Measurements from ENCODE around the gene SLC25A23. TPM values are rescaled to one million over a fixed set of nuclear protein-coding genes. Genes with fewer than 3 reads are reported as not detected.

Gene SLC25A23
- total RNA-seq, 1 donor from 2014 or later = 50.8 TPM

DNA sequence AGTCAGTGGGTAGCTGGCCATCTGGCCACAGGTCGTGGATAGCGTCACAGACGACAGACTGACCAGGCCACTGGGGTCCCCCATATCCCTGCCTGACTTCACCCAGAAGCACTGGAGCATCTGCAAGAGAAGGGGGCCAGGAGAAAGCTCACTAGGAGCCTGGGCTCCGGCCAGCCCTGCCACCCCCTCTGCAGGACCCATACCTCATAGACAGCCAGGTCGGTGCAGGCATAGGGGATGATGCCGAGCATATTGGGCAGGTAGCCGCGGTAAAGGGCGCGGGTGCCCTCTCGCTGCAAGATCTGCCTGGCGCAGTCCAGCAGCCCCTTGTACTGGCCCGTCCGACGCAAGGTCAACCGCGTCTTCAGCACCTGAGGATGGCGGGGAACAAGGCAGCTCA is 32.5 kb downstream of the SLC25A23 start:
- Mint-ChIP-seq H3K36me3 (ENCODE audit: unreplicated experiment) (peaks cover 5% of the 10 kb centered on the region), H3K27ac (ENCODE audit: unreplicated experiment) (no peak overlapping the region), H3K4me1 (ENCODE audit: unreplicated experiment) (peaks cover 22% of the 10 kb centered on the region), H3K4me3 (ENCODE audit: unreplicated experiment) (no peak overlapping the region), H3K27me3 (ENCODE audit: unreplicated experiment) (peaks cover 10% of the 10 kb centered on the region), H3K9me3 (ENCODE audit: unreplicated experiment) (no peaks in the 10 kb centered on the region)
- DNase-seq (ENCODE audit: extremely low spot score, unreplicated experiment) = no peak
- TF ChIP-seq, protein P1, sequence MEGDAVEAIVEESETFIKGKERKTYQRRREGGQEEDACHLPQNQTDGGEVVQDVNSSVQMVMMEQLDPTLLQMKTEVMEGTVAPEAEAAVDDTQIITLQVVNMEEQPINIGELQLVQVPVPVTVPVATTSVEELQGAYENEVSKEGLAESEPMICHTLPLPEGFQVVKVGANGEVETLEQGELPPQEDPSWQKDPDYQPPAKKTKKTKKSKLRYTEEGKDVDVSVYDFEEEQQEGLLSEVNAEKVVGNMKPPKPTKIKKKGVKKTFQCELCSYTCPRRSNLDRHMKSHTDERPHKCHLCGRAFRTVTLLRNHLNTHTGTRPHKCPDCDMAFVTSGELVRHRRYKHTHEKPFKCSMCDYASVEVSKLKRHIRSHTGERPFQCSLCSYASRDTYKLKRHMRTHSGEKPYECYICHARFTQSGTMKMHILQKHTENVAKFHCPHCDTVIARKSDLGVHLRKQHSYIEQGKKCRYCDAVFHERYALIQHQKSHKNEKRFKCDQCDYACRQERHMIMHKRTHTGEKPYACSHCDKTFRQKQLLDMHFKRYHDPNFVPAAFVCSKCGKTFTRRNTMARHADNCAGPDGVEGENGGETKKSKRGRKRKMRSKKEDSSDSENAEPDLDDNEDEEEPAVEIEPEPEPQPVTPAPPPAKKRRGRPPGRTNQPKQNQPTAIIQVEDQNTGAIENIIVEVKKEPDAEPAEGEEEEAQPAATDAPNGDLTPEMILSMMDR (IDR thresholded peaks at IDR 0.05) = no peak

DNA sequence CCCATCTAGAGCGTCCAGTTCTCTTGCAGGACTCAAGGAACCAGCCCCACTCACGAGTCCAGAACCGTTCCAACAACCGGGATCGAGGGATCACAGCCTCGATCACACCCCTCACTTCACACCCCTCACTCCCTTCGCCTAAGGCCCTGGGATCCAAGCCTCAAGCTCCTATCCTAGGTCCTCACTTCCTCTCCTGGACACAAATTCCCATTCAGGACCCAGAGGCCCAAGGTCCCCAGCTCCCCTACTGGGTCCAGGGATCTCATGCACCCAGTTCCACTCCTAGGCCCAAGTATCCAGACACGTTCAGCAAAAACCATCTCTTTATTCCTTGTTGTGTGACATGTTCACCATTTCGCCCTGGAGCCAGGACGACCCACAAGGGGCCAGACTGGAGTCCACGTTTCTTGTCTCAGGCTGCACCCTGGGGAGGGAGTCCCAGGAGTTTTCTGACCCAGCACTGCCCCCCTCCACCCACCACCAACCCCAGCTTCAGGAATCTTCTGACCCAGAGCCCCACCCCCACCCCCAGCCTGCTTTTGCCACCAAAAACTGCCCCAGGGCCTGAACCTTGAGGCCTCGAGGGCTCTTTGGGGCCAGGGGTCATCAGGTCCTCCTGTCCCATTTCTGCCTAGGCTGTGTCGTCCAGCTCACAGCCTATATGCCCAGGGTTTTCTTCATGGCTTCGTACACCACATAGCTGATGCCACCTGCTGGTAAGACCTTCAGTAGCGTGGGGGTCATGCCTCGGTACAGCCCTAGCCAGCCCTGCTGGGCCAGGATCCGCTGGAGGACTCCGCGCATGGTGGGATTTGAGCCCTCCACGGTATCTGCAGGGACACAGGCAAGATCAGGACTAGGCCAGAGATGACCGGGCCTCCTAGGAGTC is 33.6 kb downstream of the SLC25A23 start:
- Mint-ChIP-seq H3K27me3 (ENCODE audit: unreplicated experiment) (peaks cover 10% of the 10 kb centered on the region), H3K36me3 (ENCODE audit: unreplicated experiment) (peaks cover 5% of the 10 kb centered on the region), H3K9me3 (ENCODE audit: unreplicated experiment) (no peaks in the 10 kb centered on the region), H3K27ac (ENCODE audit: unreplicated experiment) (peak overlapping the region; percentile 92), H3K4me3 (ENCODE audit: unreplicated experiment) (peak overlapping the region; percentile 40), H3K4me1 (ENCODE audit: unreplicated experiment) (peaks cover 24% of the 10 kb centered on the region)
- DNase-seq (ENCODE audit: extremely low spot score, unreplicated experiment) = no peak
- TF ChIP-seq, protein P1 (IDR thresholded peaks at IDR 0.05) = no peak

DNA sequence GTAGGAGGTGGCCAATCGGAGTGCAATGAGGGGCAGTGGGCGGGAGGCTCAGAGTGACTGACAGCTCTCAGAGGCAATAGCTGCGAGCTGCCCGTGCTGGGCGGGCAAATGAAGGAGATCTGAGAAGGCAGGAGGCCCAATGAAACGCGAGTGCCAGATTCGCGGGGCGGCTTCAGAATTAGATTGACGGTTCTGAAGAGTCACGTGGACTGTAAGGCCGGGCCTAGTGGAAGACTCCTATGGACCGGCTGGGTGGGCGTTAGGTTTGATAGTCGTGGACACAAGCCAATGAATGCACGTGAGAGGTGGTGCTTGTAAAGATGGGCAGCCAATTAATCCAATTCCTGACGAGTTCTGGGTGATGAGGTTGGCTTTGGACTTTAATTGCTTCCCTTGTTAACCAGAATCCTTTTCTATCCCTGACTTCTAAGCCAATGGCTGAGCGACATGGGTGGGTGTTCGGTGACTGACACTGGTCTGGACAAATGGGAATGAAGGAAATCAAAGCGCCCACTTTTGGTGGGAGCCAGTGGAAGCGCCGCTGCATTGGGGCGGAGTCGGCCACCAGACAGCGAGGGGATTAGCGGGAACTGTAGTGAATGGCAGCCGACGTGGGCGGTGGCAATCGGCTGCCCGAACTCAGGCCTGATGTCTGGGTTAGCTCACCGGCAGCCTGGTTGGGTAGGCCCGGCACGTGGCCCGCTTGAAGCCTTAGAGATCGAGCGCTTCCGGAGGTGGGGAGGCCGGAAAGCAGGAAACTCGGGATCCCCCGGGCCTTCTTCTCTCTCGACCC is 34.5 kb downstream of the SLC25A23 start:
- no peaks in the 10 kb centered on the region for H3K9me3 Mint-ChIP-seq (ENCODE audit: unreplicated experiment)

DNA sequence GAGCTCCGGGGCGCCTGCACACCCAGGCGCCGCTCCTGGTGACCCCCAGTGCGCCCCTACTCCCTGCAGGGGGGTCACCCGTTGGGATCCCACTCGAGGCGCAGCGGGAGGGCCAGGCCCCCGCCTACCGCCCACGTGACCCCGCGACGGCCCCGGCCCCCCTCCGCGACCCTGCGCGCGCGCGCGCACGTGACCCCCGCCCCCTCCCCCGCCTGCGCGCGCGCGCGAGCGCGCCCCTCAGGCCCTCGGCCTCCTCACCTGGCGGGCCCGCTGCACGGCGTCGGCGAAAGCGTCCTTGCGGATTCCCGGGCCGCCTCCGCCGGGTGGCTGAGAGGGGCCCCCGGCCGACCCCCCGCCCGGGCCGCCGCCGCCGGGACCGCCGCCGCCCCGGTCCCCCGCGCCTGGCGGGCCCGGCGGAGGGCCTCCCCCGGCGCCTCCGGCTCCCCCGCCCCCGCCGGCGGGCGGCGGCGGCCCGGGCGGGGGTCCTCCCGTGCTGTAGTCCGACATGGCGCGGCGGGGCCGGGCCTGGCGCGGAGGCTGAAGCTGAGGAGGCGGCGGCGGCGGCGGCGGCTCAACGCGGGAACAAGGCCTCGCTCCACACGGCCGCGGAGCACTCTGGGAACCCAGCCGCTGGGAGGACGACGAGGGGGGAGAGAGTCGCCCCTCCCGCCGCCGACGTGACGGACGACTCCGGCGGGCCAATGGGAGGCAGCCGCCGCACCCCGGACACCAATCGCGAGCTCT is 35.2 kb downstream of the SLC25A23 start, which contains the start of gene KHSRP:
Gene KHSRP, minus strand, starts transcription at position 617 of the 744 bp plus-strand sequence. Its CDS starts 110 bp downstream, at position 507.
- TF ChIP-seq, protein P1 (IDR thresholded peaks at IDR 0.05) = no peak
- Mint-ChIP-seq H3K27me3 (ENCODE audit: unreplicated experiment) (no peaks in the 10 kb centered on the region), H3K4me1 (ENCODE audit: unreplicated experiment) (peaks cover 24% of the 10 kb centered on the region), H3K36me3 (ENCODE audit: unreplicated experiment) (peaks cover 14% of the 10 kb centered on the region), H3K9me3 (ENCODE audit: unreplicated experiment) (no peaks in the 10 kb centered on the region), H3K4me3 (ENCODE audit: unreplicated experiment) (peak within 1 kb of the TSS; percentile 84), H3K27ac (ENCODE audit: unreplicated experiment) (peak within 1 kb of the TSS; percentile 92)
- DNase-seq (ENCODE audit: extremely low spot score, unreplicated experiment) = no peak

More for the DNA sequence above, 34.5 kb downstream of the SLC25A23 start:
- Mint-ChIP-seq H3K27ac (ENCODE audit: unreplicated experiment) (peak overlapping the region; percentile 92), H3K27me3 (ENCODE audit: unreplicated experiment) (peaks cover 6% of the 10 kb centered on the region), H3K4me1 (ENCODE audit: unreplicated experiment) (peaks cover 24% of the 10 kb centered on the region), H3K4me3 (ENCODE audit: unreplicated experiment) (peak overlapping the region; percentile 70), H3K36me3 (ENCODE audit: unreplicated experiment) (peaks cover 11% of the 10 kb centered on the region)
- TF ChIP-seq, protein P1 (IDR thresholded peaks at IDR 0.05) = no peak
- DNase-seq (ENCODE audit: extremely low spot score, unreplicated experiment) = peak; percentile 100
